LNCAP (cell line): ENCODE results near the gene CPNE5.

ENCODE experiments used
- CTCF ChIP-seq: fragments of 450-650 bp; IDR thresholded peaks from 2 replicates; pipeline ENCODE4 v1.5.1; 2017; ENCODE audit warnings: mild to moderate bottlenecking

CPNE5 gene

DNA sequence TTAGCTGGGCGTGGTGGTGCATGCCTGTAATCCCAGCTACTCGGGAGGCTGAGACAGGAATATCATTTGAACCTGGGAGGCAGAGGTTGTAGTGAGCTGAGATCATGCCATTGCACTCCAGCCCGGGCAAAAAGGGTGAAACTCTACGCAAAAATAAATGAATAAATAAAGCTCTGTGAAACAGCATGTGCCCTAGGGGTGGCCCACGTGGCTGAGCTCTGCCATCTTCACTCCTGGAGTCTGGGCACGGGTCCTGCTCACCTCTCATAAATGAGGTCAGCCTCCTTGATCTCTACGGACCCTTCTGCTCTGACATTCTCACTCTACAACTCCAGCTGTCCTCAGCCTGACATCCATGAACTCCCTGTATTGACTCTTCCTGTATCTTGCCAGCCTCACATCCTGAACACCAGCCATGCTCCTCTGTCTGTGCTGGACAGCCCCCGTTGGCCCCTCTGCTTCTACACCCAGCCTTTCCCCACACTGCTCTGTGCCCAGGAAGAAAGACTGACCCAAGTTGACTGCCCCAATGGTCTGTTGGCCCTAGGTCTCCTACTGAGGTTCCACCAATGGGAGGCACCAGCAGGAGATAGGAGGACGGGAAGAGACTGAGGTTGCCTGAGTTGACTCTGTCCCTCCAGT is 21.9 kb downstream of the CPNE5 start:
- TF ChIP-seq CTCF: no peak

- no peak for TF ChIP-seq CTCF
Measured at GRCh38 chr6:36815962-36816735, 23.1 kb downstream of the CPNE5 start.

- TF ChIP-seq CTCF: no peak
Measured at GRCh38 chr6:36814249-36814648, 25.0 kb downstream of the CPNE5 start.

DNA sequence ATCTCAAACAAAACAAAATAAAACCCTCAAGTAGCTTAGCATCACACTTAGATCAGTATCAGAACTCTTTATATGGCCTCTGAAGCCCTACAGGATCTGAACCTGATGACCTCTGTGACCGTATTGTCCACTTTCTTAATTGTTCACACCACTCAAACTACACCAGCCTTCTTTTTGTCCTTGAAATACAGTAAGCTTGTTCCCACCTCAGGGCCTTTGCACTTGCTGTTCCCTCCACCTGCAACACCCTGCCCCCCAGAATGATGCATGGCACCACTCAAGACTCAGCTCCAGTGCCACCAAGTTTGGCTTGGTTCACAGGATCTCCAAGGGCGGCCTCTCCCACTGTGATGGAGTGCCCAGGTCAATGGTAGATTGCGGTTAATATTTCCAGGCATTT is 25.7 kb downstream of the CPNE5 start:
- no peak for TF ChIP-seq CTCF

GRCh38 chr6:36809941-36810803 is 29.1 kb downstream of the CPNE5 start:
- TF ChIP-seq CTCF: no peak

- no peak for TF ChIP-seq CTCF
Measured at GRCh38 chr6:36809156-36809555, 30.1 kb downstream of the CPNE5 start.

DNA sequence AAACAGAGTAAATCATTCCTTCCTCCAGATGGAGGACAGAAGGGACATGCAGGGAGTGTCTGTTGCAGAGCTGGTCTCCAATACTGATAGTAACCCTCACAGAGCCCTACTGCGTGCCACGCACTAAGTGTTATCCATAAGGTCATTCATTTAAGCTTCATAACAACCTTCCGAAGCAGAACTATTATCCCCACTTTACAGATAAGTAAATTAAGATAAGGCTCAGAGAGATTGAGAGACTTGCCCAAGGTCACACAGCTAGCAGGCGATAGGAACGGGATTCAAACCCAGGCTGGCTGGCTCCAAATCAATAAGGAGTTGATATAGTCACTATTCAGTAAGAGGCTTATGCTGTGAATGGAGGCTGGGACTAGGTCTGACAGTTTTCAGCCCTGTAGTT is 30.6 kb downstream of the CPNE5 start:
- no peak for TF ChIP-seq CTCF
